HepG2 (cell line): ENCODE measurements around the gene EIF3L. TPM values are rescaled to one million over a fixed set of nuclear protein-coding genes. Genes with fewer than 3 reads are reported as not detected.

Experiments
- BRF2 ChIP-seq: sonication (generic); formaldehyde crosslinking; IDR thresholded peaks from 2 replicates; pipeline ENCODE4 v1.8.1; 2022; ENCODE audit warnings: mild to moderate bottlenecking, missing genetic modification reagents
- ERF ChIP-seq: IDR thresholded peaks from 2 replicates; pipeline ENCODE4 v1.6.1; 2018; ENCODE audit warnings: missing biosample characterization, missing genetic modification reagents
- FIP1L1 ChIP-seq: fragments of 200-400 bp; formaldehyde crosslinking; IDR thresholded peaks from 2 replicates; pipeline ENCODE4 v1.6.1; 2018; ENCODE audit warnings: low read depth, mild to moderate bottlenecking, low read length, moderate library complexity, borderline replicate concordance; ENCODE audit not compliant: insufficient read depth
- HNRNPUL1 ChIP-seq: fragments of 200-400 bp; formaldehyde crosslinking; IDR thresholded peaks from 2 replicates; pipeline ENCODE4 v1.6.1; 2017; ENCODE audit warnings: low read depth, mild to moderate bottlenecking, low read length, moderate library complexity
- HOXA5 ChIP-seq: sonication (generic); formaldehyde crosslinking; IDR thresholded peaks from 2 replicates; pipeline ENCODE4 v1.4.0; 2020; ENCODE audit warnings: missing genetic modification reagents
- MTA1 ChIP-seq: sonication (generic); formaldehyde crosslinking; IDR thresholded peaks from 2 replicates; pipeline ENCODE4 v1.4.0; 2020; ENCODE audit warnings: missing genetic modification reagents, mild to moderate bottlenecking, borderline replicate concordance
- MTF2 ChIP-seq: sonication (generic); formaldehyde crosslinking; IDR thresholded peaks from 2 replicates; pipeline ENCODE4 v1.5.0; 2020; ENCODE audit warnings: missing genetic modification reagents, borderline replicate concordance
- NBN ChIP-seq: fragments of 450-650 bp; conservative IDR thresholded peaks from 2 replicates; pipeline ENCODE4 v1.6.1; 2017
- NFYC ChIP-seq: IDR thresholded peaks from 2 replicates; pipeline ENCODE4 v1.6.1; 2016; ENCODE audit warnings: missing genetic modification reagents, missing compliant biosample characterization
- POLR2A ChIP-seq, 2 experiments: IDR thresholded peaks; 2 replicates each; pipeline ENCODE4 v1.6.1; 2011; ENCODE audit warnings: low read depth in 2 of 2, low read length in 2 of 2, mild to moderate bottlenecking in 1 of 2, moderate library complexity in 1 of 2; ENCODE audit not compliant: insufficient read depth in 1 of 2
- TCF7 ChIP-seq: sonication (generic); IDR thresholded peaks from 2 replicates; pipeline ENCODE4 v1.6.1; 2016; ENCODE audit warnings: antibody characterized with exemption, low read depth
- ZNF17 ChIP-seq: sonication (generic); formaldehyde crosslinking; IDR thresholded peaks from 2 replicates; pipeline ENCODE4 v1.5.0; 2020; ENCODE audit warnings: mild to moderate bottlenecking, missing genetic modification reagents
- ZNF264 ChIP-seq: sonication (generic); formaldehyde crosslinking; IDR thresholded peaks from 2 replicates; pipeline ENCODE4 v1.4.0; 2020; ENCODE audit warnings: missing genetic modification reagents
- ZNF460 ChIP-seq: sonication (generic); formaldehyde crosslinking; IDR thresholded peaks from 2 replicates; pipeline ENCODE4 v1.5.1; 2020; ENCODE audit warnings: missing genetic modification reagents, mild to moderate bottlenecking, borderline replicate concordance
- ZNF513 ChIP-seq: sonication (generic); formaldehyde crosslinking; conservative IDR thresholded peaks from 2 replicates; pipeline ENCODE4 v1.5.0; 2020; ENCODE audit warnings: missing genetic modification reagents
- ZNF781 ChIP-seq: sonication (generic); formaldehyde crosslinking; IDR thresholded peaks from 2 replicates; pipeline ENCODE4 v1.5.1; 2020; ENCODE audit warnings: borderline replicate concordance, mild to moderate bottlenecking, missing genetic modification reagents; ENCODE audit errors: not compliant biosample characterization
- ZNF891 ChIP-seq: sonication (generic); formaldehyde crosslinking; IDR thresholded peaks from 2 replicates; pipeline ENCODE4 v1.5.0; 2020; ENCODE audit warnings: mild to moderate bottlenecking, missing genetic modification reagents
- polyA plus RNA-seq, 8 experiments: library from polyadenylated mRNA; depleted of rRNA in 3 of 8; stranded (reverse) in 7 of 8; unstranded in 1 of 8; fragments of >200 nt; fragmentation: Illumina TruSeq in 4 of 8; extraction: Trizol in 4 of 8; gene quantifications; 2 replicates each; pipeline versions ENCODE4 v1.2.1 to v1.2.3, GENCODE V29; 2011 to 2016; ENCODE audit warnings: low read depth in 4 of 8, missing spikeins in 1 of 8, mixed read lengths in 1 of 8; ENCODE audit not compliant: insufficient read depth in 1 of 8
- total RNA-seq, 5 experiments: library from RNA; depleted of rRNA; stranded (reverse); fragments of >200 nt; fragmentation: Illumina TruSeq; extraction: Trizol; gene quantifications; 2 replicates each; pipeline ENCODE4 v1.2.3, GENCODE V29; 2016; ENCODE audit warnings: low read depth in 1 of 5
- TF ChIP-seq, protein P1 (sequence below): sonication (generic); formaldehyde crosslinking; IDR thresholded peaks from 2 replicates; pipeline ENCODE4 v1.4.0; 2020; ENCODE audit warnings: mild to moderate bottlenecking, missing genetic modification reagents
- TF ChIP-seq, protein P2 (sequence below): sonication (generic); formaldehyde crosslinking; IDR thresholded peaks from 2 replicates; pipeline ENCODE4 v1.9.0; 2021; ENCODE audit warnings: missing genetic modification reagents, borderline replicate concordance
- TF ChIP-seq, protein P3 (sequence below): sonication (generic); formaldehyde crosslinking; conservative IDR thresholded peaks from 2 replicates; pipeline ENCODE4 v1.4.0; 2020; ENCODE audit warnings: missing genetic modification reagents
- TF ChIP-seq, protein P4 (sequence below): IDR thresholded peaks from 2 replicates; pipeline ENCODE4 v1.6.1; 2016; ENCODE audit warnings: mild to moderate bottlenecking

Gene EIF3L
- total and polyA plus RNA-seq, 2 of the 13 experiments (the other 11 are each of a cell fraction or from before 2014, with no cell fraction given): 514 to 793 TPM

- TF ChIP-seq TCF7: 0 out of 2 replicates have a peak, but pooled peaks have one; percentile 16
- TF ChIP-seq, protein P1, sequence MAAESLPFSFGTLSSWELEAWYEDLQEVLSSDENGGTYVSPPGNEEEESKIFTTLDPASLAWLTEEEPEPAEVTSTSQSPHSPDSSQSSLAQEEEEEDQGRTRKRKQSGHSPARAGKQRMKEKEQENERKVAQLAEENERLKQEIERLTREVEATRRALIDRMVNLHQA: no peak
- TF ChIP-seq, protein P2, sequence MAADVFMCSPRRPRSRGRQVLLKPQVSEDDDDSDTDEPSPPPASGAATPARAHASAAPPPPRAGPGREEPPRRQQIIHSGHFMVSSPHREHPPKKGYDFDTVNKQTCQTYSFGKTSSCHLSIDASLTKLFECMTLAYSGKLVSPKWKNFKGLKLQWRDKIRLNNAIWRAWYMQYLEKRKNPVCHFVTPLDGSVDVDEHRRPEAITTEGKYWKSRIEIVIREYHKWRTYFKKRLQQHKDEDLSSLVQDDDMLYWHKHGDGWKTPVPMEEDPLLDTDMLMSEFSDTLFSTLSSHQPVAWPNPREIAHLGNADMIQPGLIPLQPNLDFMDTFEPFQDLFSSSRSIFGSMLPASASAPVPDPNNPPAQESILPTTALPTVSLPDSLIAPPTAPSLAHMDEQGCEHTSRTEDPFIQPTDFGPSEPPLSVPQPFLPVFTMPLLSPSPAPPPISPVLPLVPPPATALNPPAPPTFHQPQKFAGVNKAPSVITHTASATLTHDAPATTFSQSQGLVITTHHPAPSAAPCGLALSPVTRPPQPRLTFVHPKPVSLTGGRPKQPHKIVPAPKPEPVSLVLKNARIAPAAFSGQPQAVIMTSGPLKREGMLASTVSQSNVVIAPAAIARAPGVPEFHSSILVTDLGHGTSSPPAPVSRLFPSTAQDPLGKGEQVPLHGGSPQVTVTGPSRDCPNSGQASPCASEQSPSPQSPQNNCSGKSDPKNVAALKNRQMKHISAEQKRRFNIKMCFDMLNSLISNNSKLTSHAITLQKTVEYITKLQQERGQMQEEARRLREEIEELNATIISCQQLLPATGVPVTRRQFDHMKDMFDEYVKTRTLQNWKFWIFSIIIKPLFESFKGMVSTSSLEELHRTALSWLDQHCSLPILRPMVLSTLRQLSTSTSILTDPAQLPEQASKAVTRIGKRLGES (CRISPR knock-in tag): no peak
- no peak for TF ChIP-seq MTF2 (CRISPR knock-in tag)
- TF ChIP-seq HOXA5: peak; percentile 88; the same call in 1 of the 2 replicates
- peak; percentile 75 for TF ChIP-seq ZNF781
- TF ChIP-seq, protein P3, sequence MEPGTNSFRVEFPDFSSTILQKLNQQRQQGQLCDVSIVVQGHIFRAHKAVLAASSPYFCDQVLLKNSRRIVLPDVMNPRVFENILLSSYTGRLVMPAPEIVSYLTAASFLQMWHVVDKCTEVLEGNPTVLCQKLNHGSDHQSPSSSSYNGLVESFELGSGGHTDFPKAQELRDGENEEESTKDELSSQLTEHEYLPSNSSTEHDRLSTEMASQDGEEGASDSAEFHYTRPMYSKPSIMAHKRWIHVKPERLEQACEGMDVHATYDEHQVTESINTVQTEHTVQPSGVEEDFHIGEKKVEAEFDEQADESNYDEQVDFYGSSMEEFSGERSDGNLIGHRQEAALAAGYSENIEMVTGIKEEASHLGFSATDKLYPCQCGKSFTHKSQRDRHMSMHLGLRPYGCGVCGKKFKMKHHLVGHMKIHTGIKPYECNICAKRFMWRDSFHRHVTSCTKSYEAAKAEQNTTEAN (CRISPR knock-in tag): peak; percentile 61; the same call in 1 of the 2 replicates
- TF ChIP-seq ERF (CRISPR knock-in tag): peak; percentile 91; the same call in 1 of the 2 replicates
- no peak for TF ChIP-seq ZNF891
- peak; percentile 69; the same call in 1 of the 2 replicates for TF ChIP-seq ZNF460 (CRISPR knock-in tag)
- TF ChIP-seq BRF2 (CRISPR knock-in tag): no peak
- TF ChIP-seq ZNF513 (CRISPR knock-in tag): 0 out of 2 replicates have a peak, but pooled peaks have one; percentile 63
- TF ChIP-seq, protein P4, sequence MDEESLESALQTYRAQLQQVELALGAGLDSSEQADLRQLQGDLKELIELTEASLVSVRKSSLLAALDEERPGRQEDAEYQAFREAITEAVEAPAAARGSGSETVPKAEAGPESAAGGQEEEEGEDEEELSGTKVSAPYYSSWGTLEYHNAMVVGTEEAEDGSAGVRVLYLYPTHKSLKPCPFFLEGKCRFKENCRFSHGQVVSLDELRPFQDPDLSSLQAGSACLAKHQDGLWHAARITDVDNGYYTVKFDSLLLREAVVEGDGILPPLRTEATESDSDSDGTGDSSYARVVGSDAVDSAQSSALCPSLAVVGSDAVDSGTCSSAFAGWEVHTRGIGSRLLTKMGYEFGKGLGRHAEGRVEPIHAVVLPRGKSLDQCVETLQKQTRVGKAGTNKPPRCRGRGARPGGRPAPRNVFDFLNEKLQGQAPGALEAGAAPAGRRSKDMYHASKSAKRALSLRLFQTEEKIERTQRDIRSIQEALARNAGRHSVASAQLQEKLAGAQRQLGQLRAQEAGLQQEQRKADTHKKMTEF (CRISPR knock-in tag): peak; percentile 94
- 0 out of 2 replicates have a peak, but pooled peaks have one; percentile 19 for TF ChIP-seq NFYC (CRISPR knock-in tag)
- TF ChIP-seq ZNF264: peak; percentile 40; the same call in 1 of the 2 replicates
- peak; percentile 97 for TF ChIP-seq MTA1
- TF ChIP-seq ZNF17 (CRISPR knock-in tag): no peak
- TF ChIP-seq POLR2A (IDR thresholded peaks at IDR 0.05; ENCODE audit: insufficient read depth in 1 of 2, low read depth in 2 of 2, low read length in 2 of 2): peak in 1 of 2 experiments; percentile 63; a peak in 1 of 4 replicates
- TF ChIP-seq HNRNPUL1: no peak
- TF ChIP-seq FIP1L1: no peak
- no peak for TF ChIP-seq NBN
These were observed 31.4 kb upstream of the EIF3L start (continued) for GRCh38 chr22:37817705-37818408.
